SJCRH30 (cell line): ENCODE measurements around the gene MAPT. TPM values are rescaled to one million over a fixed set of nuclear protein-coding genes. Genes with fewer than 3 reads are reported as not detected.
A peak's percentile ranks its signal among the peaks of the same experiment; 100 is the strongest.
"Not testable (repeated sequence)": the region's sequence is repeated elsewhere in the genome, so short reads cannot be mapped to it uniquely, and the experiment has no call there.

Experiments
- DNase-seq, 2 experiments: peaks; one replicate each; pipeline ENCODE4 v3.0.0-alpha.2; 2015 to 2020
- H3K27ac ChIP-seq: fragments of 250-450 bp; sonication (Bioruptor Pico); 2 replicates; pipeline ENCODE4 v1.5.1; 2020; ENCODE audit warnings: mild to moderate bottlenecking, moderate library complexity
- H3K27me3 ChIP-seq: fragments of 250-450 bp; sonication (Bioruptor Pico); 2 replicates; pipeline ENCODE4 v1.5.1; 2020; ENCODE audit warnings: mild to moderate bottlenecking, moderate library complexity
- H3K36me3 ChIP-seq: fragments of 250-450 bp; sonication (Bioruptor Pico); 2 replicates; pipeline ENCODE4 v1.5.1; 2020; ENCODE audit warnings: mild to moderate bottlenecking, moderate library complexity
- H3K4me1 ChIP-seq: fragments of 250-450 bp; sonication (Bioruptor Pico); 2 replicates; pipeline ENCODE4 v1.5.1; 2020; ENCODE audit warnings: mild to moderate bottlenecking, moderate library complexity
- H3K4me3 ChIP-seq: fragments of 250-450 bp; sonication (Bioruptor Pico); 2 replicates; pipeline ENCODE4 v1.5.1; 2020; ENCODE audit warnings: mild to moderate bottlenecking, moderate library complexity
- H3K9me3 ChIP-seq: fragments of 250-450 bp; sonication (Bioruptor Pico); replicated peaks from 2 replicates; pipeline ENCODE4 v1.5.1; 2020; ENCODE audit warnings: mild to moderate bottlenecking, moderate library complexity
- total RNA-seq: library from RNA; depleted of rRNA; stranded (reverse); fragments of >200 nt; shearing (Covaris generic); gene quantifications from 2 replicates; pipeline ENCODE4 v1.2.3, GENCODE V29; 2014

Gene MAPT
- total RNA-seq, 1 experiment from 2014 or later = 1.8 TPM

DNA sequence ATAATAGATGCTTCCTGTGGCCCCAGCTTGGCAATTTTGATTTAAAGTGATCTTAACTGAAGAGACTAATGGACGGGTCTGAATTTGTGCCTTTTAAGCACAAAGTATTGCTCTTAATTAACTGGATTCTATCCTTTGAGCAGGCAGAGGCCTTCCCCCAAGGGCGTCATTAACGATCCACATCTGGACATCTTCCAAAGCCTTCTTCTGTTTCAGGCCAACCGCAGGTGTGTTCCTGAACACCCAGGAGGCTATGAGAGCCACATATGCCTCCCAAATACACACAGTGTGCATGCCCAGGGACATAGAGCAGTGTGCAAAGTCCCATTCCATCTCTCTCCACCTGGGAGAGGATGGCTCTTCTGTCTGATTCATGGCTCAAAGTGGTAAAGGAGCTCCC, 42.3 kb downstream of the MAPT start:
- Histone ChIP-seq H3K27me3 (no peaks in the 10 kb centered on the region), H3K36me3 (no peaks in the 10 kb centered on the region), H3K9me3 (no peaks in the 10 kb centered on the region)

DNA sequence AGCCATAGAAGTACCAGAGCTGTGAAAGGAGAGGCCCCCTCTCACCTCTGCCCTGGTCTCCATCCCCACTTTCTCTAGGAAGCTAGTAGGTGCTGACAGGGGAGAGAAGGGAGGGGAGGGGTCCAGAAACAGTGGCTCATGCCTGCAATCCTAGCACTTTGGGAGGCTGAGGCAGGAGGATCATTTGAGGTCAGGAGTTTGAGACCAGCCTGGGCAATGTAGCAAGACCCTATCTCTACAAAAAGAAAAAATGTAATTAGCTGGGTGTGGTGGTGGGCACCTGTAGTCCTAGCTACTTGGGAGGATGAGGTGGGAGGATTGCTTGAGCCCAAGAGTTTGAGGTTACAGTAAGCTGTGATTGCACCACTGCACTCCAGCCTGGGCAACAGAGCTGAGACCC, 42.8 kb downstream of the MAPT start:
- H3K4me1 ChIP-seq, H3K36me3 ChIP-seq, H3K9me3 ChIP-seq, H3K27me3 ChIP-seq, DNase-seq, H3K4me3 ChIP-seq, H3K27ac ChIP-seq: not testable (repeated sequence)

More for the DNA sequence above, 42.3 kb downstream of the MAPT start:
- no peak for DNase-seq
- H3K4me1 ChIP-seq = no peaks in the 10 kb centered on the region
- no peak overlapping the region for H3K27ac ChIP-seq
- H3K4me3 ChIP-seq = no peak overlapping the region

DNA sequence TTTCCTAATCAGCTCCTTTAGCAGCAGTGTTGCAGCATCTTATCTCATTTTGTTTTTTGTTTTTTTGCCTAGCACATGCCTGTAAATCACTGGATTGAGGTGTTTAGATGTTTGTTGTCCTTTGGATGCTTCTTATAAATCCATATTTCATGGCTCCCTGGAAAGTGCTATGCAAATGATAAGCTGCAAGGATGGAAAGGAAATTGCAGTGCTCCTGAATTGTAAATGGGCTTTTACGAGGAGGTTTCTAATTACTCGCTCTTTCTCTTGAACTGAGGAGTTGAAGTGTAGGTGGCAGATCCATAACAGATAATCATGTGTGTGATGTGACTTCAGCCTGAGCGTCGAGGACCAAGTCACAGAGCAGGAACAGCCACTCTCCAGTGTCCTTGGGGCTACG, 45.0 kb downstream of the MAPT start:
- Histone ChIP-seq H3K27me3 (no peaks in the 10 kb centered on the region), H3K36me3 (no peaks in the 10 kb centered on the region)

DNA sequence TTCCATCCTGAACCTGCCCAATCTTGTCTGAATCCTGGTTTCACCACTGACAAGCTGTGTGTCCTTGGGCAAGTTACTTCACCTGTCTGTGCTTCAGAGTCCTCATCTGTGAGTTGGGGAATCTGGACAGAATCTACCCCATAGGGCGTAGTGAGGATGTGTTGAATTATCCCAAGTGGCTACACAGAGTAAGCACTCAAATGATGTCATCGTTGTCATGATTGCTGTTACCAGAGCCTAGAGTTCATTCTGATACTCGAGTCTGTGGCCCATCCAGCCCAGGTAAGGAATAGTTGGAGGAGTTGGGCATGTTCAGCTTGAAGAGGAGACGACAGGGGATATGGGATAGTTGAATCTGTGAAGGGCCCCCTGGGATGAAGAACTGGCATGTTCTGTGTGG, 45.9 kb downstream of the MAPT start:
- no peak overlapping the region for H3K4me3 ChIP-seq
- H3K27ac ChIP-seq = no peak overlapping the region
- no peaks in the 10 kb centered on the region for H3K27me3 ChIP-seq
- H3K4me1 ChIP-seq = no peaks in the 10 kb centered on the region
- no peaks in the 10 kb centered on the region for H3K9me3 ChIP-seq
- no peak for DNase-seq
- H3K36me3 ChIP-seq = no peaks in the 10 kb centered on the region

More for the DNA sequence above, 45.0 kb downstream of the MAPT start:
- no peak overlapping the region for H3K4me3 ChIP-seq
- H3K4me1 ChIP-seq = no peaks in the 10 kb centered on the region
- H3K27ac ChIP-seq = no peak overlapping the region
- no peak for DNase-seq
- no peaks in the 10 kb centered on the region for H3K9me3 ChIP-seq

DNA sequence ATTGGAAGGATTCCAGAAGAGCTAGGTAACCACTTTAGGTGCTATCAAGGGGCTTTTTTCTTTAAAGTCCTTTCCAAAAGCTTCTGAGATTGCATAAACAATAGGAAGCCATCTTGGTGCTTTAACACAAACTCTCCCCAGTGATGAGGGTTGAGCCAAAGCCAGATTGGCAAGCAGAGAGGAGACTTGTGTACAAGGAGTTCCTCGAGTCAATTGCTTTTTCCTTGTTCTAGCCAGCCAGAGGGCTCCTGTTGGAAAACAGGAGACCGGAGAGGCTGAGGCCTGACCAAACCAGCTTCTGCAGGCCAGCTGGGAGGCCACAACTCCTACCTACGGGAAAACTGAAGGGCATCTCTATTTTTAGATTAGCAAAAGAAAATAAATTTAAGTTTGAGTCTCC, 46.5 kb downstream of the MAPT start:
- Histone ChIP-seq H3K27ac (no peak overlapping the region), H3K27me3 (no peaks in the 10 kb centered on the region), H3K36me3 (no peaks in the 10 kb centered on the region), H3K4me3 (no peak overlapping the region), H3K9me3 (no peaks in the 10 kb centered on the region), H3K4me1 (no peaks in the 10 kb centered on the region)
- DNase-seq = no peak

DNA sequence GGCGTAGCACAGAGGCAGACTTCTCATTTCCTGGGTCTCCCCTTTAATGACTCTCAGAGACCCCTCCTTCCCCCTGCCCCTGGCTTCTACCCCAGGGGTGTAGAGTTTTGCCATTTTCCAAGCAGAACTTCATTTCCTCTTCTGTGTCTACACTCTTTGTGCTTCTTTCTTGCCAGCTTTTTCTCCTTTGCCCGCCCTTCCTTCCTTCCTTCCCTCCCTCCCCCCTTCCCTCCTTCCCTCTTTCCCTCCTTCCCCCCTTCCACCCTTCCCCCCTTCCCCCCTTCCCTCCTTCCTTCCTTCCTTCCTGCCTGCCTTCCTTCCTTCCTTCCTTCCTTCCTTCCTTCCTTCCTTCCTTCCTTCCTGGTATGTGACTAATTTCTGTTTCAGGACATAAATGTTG, 47.0 kb downstream of the MAPT start:
- Histone ChIP-seq H3K9me3 (no peaks in the 10 kb centered on the region), H3K27me3 (no peaks in the 10 kb centered on the region), H3K36me3 (no peaks in the 10 kb centered on the region), H3K4me1 (no peaks in the 10 kb centered on the region), H3K27ac (no peak overlapping the region), H3K4me3 (no peak overlapping the region)
- no peak for DNase-seq

DNA sequence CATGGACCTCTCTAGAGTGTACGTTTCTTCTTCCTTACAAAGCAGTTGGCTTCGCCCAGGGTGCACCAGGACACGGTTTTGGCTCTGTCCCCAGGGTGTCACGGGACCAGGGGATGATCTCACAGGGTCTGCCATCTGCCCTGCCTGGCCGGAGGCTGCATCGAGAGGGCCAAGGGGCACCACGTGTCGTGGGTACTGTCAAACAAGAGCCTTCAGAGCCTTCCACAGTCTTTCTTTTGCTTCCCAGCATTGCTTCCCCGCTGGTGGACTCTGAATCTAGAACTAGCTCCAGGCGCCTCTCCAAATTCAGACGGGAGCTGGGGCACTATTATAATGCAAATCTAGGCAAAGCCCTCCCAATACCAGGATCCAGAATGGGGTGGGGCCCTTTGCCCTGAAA, 47.9 kb downstream of the MAPT start:
- Histone ChIP-seq H3K36me3 (no peaks in the 10 kb centered on the region), H3K4me3 (no peak overlapping the region), H3K4me1 (no peaks in the 10 kb centered on the region), H3K9me3 (no peaks in the 10 kb centered on the region), H3K27me3 (no peaks in the 10 kb centered on the region), H3K27ac (no peak overlapping the region)
- peak; percentile 21 to 23 for DNase-seq

DNA sequence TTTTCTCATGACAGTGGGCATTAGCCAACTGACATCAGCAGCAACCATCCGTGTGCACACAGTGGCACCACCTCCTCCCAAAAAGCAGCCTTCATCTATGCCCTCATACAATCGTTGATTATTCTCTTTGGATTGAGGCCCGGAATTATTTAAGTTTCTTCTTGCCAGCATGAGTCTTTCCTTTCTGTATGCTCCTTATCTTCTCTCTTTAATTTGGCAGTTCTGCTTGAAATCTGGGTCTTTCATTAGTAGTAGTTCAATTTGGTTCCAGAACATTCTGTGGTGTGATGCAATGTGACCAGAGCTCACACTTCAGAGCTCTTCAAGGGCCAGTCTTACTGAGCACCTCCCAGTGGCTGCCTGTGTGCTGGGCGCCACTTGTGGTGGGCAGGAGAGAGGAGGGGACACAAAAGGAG, 52.5 kb downstream of the MAPT start:
- Histone ChIP-seq H3K27ac (no peak overlapping the region), H3K9me3 (no peaks in the 10 kb centered on the region), H3K4me3 (no peak overlapping the region), H3K36me3 (no peaks in the 10 kb centered on the region), H3K27me3 (peaks cover 4% of the 10 kb centered on the region; the same call in 1 of the 2 replicates), H3K4me1 (no peaks in the 10 kb centered on the region)
- no peak for DNase-seq

DNA sequence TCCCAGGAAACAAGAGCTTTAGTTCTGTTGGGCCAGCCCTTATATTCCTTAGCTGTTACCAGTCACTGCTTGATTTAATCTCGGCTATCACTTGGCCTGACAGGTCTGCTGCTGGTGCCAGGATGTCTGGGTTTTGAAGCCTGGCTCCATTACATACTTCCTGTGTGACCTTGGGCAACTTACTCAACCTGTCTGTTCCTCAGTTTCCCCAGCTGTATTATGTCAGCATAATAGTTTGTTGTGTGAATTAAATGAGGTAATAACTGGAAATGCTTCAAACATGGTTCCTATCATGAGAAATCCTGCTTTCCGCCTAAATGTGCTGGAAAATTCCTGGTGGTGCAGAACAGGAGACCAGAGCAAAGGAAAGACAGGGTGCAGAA, 54.1 kb downstream of the MAPT start:
- no peaks in the 10 kb centered on the region for H3K4me1 ChIP-seq
- no peak for DNase-seq
- H3K27ac ChIP-seq = no peak overlapping the region
- H3K27me3 ChIP-seq = peaks cover 4% of the 10 kb centered on the region; the same call in 1 of the 2 replicates
- no peaks in the 10 kb centered on the region for H3K9me3 ChIP-seq
- no peaks in the 10 kb centered on the region for H3K36me3 ChIP-seq
- peak overlapping the region; percentile 27 for H3K4me3 ChIP-seq

DNA sequence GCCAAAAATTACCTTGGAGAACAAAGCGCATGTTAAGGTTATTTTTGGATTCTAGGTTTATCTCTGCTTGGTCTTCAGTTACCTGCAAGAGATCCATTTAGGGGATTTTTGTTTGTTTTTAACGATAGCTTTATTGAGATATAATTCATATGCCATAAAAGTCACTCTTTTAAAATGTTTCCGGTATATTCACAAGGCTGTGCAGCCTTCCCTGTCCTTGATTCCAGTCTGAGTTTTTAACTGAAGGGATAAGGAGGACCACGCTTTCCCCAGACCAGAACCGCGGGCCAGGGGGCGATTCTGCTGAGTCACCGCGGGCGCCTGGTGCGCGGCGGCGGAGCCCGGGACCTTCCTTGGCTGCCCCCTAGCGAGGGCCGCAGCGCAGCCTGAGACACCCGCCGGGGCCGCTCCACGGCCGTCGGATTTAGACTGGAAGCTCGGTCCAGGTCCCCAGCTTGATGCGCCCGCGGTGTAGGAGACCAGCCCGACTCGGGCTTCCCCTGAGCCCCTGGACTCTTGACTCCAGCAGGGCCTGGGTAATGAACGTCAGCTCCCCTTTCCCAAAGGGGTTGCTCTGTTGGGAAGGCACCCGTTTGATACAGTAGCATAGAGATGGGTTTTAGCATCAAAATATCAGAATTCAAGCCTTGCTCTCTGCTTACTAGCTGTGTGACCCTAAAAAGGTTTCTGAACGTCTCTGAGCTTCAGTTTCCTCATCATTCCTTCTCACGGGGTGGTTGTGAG, 54.7 kb downstream of the MAPT start:
- Histone ChIP-seq H3K36me3 (no peaks in the 10 kb centered on the region), H3K4me1 (no peaks in the 10 kb centered on the region), H3K27ac (no peak overlapping the region), H3K9me3 (no peaks in the 10 kb centered on the region), H3K4me3 (peak overlapping the region; percentile 27), H3K27me3 (peaks cover 4% of the 10 kb centered on the region; the same call in 1 of the 2 replicates)
- peak; percentile 49 to 64 for DNase-seq

DNA sequence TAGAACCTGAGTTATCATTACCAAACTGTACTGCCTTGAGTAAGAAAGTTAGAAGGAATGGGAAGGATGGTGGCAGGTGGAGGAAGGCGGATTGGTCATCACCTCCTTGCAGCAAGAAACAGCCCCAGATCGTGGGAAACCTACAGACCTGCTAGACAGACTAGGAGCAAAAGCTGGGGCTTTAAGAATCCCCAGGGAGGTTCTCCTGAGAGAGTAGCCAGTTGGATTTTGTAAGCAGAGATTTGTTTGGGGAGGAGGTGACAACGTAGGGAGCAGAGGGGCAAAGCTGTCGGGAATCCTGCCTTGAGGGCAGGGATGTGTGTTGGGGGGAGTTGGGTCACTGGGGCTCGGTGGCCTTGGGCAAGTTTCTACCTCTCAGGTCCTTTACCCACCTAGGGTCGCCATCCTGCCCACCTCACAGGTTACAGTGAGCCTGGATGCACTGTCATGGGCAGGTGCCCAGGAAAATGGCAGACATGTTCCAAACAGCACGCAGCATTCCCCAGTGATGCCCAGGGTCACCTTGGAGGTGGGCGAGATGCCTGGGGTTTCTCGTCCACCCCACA, 55.5 kb downstream of the MAPT start:
- DNase-seq = no peak
- Histone ChIP-seq H3K36me3 (no peaks in the 10 kb centered on the region), H3K27me3 (peaks cover 4% of the 10 kb centered on the region; the same call in 1 of the 2 replicates), H3K4me1 (no peaks in the 10 kb centered on the region), H3K9me3 (no peaks in the 10 kb centered on the region), H3K27ac (no peak overlapping the region), H3K4me3 (no peak overlapping the region)

DNA sequence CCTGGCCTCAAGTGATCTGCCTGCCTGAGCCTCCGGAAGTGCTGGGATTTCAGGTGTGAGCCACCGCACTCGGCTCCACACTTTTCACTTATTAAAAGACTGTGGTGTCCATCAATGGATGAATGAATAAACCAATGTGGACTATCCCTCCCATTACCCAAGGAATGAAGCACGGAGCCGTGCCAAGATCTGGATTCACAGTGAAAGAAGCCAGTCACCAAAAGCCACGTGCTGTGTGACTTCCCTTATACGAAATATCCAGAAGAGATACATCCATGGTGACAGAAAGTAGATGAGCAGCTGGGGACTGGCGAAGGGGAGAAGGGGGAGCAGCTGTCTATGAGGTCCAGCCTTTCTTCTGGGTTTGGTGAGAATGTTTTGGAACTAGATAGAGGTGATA, 56.5 kb downstream of the MAPT start:
- Histone ChIP-seq H3K4me3 (no peak overlapping the region), H3K36me3 (no peaks in the 10 kb centered on the region), H3K27me3 (peaks cover 4% of the 10 kb centered on the region; the same call in 1 of the 2 replicates), H3K4me1 (no peaks in the 10 kb centered on the region), H3K9me3 (no peaks in the 10 kb centered on the region), H3K27ac (no peak overlapping the region)
- DNase-seq = no peak

DNA sequence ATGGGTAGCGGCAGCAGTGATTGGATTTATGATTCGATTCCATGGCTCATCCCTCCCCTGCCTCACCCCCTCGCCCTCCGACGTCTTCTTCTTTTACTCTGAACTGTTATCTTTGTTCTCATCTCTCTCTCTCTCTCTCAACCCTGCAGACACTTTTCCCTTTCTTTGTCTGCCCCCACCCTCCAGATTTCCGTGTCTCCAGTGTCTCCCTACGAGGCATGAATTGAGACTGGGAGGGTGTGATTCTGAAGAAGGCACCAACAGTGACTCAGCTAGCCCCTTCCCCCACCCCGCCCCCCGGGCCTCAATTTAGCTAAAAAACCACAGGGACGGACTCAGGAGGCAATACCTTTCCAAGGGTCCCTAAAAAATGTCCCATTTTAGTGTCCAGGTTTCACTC, 57.0 kb downstream of the MAPT start:
- no peak for DNase-seq
- peaks cover 4% of the 10 kb centered on the region; the same call in 1 of the 2 replicates for H3K27me3 ChIP-seq
- no peak overlapping the region for H3K27ac ChIP-seq

DNA sequence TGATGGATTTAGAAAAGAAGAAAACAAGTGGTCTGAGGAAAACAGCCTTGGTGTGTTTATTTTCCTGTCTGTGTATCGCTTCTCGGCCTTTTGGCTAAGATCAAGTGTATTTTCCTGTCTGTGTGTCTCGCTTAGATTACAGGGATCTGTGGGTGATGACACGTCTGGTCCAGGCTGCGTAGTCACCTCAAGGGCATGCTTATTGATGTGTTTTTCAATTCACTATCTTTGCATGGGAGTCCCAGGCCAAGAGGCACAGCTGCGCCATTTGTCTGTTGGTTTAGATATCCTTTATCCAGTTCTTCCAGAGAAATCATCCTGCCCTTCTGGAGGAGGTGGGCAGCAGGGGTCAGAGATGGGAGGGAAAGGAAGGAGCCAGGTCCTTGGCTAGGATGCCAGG, 57.6 kb downstream of the MAPT start:
- H3K9me3 ChIP-seq = no peaks in the 10 kb centered on the region
- H3K4me1 ChIP-seq = no peaks in the 10 kb centered on the region

More for the DNA sequence above, 57.0 kb downstream of the MAPT start:
- Histone ChIP-seq H3K4me3 (no peak overlapping the region), H3K4me1 (no peaks in the 10 kb centered on the region), H3K9me3 (no peaks in the 10 kb centered on the region), H3K36me3 (no peaks in the 10 kb centered on the region)

DNA sequence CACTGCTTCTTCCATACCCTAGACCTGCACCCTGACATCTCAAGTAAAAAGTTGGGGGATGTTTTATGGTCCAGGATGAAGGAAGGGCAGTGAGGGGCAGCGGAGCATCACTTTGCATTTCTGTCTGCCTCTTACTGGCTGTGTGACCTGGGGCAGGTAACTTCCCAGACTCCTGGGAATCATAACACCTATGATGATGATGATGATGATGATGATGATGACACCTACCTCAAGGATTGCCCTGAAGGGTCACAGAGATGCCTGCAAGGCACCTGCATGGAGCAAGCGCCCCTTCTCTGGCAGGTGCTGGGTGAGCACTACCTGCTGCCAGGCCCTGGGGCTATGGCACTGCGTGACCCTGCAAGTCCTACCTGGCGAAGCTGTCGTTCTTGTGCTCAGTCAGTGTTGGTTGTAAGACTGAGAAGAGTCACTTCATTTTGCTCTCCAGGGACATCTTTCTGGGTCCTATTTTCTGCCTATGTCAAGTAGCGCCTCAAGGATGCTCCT, 58.5 kb downstream of the MAPT start:
- Histone ChIP-seq H3K27me3 (peaks cover 4% of the 10 kb centered on the region; the same call in 1 of the 2 replicates), H3K4me3 (no peak overlapping the region), H3K4me1 (no peaks in the 10 kb centered on the region), H3K9me3 (no peaks in the 10 kb centered on the region), H3K27ac (no peak overlapping the region), H3K36me3 (no peaks in the 10 kb centered on the region)
- DNase-seq = no peak

More for the DNA sequence above, 57.6 kb downstream of the MAPT start:
- Histone ChIP-seq H3K4me3 (no peak overlapping the region), H3K27me3 (peaks cover 4% of the 10 kb centered on the region; the same call in 1 of the 2 replicates), H3K27ac (no peak overlapping the region), H3K36me3 (no peaks in the 10 kb centered on the region)
- DNase-seq = no peak
